Type B pancreatic cell (in vitro differentiated cells): ENCODE data around the gene DUSP15. TPM values are rescaled to one million over a fixed set of nuclear protein-coding genes. Genes with fewer than 3 reads are reported as not detected.

Source experiments
- DNase-seq: peaks from one replicate; pipeline ENCODE4 v3.0.0; 2021; ENCODE audit warnings: mixed read lengths; ENCODE audit not compliant: unreplicated experiment; ENCODE audit errors: extremely low spot score
- H3K27ac Mint-ChIP-seq: 2 replicates; pipeline ENCODE4 v1.8.0; 2021; ENCODE audit warnings: mild to moderate bottlenecking, mixed read lengths
- H3K27me3 Mint-ChIP-seq: 2 replicates; pipeline ENCODE4 v1.8.0; 2021; ENCODE audit warnings: mixed read lengths
- H3K36me3 Mint-ChIP-seq: 2 replicates; pipeline ENCODE4 v1.8.0; 2021; ENCODE audit warnings: mixed read lengths
- H3K4me1 Mint-ChIP-seq: one replicate; pipeline ENCODE4 v1.8.0; 2021; ENCODE audit warnings: mixed read lengths; ENCODE audit not compliant: unreplicated experiment
- H3K4me3 Mint-ChIP-seq: 2 replicates; pipeline ENCODE4 v1.8.0; 2021; ENCODE audit warnings: mild to moderate bottlenecking, mixed read lengths
- H3K9me3 Mint-ChIP-seq: 2 replicates; pipeline ENCODE4 v1.8.0; 2021; ENCODE audit warnings: mixed read lengths
- CTCF ChIP-seq: fragments of 200-600 bp; sonication (generic); conservative IDR thresholded peaks from 2 replicates; pipeline ENCODE4 v1.5.0; 2021; ENCODE audit warnings: antibody characterized with exemption, mild to moderate bottlenecking
- total RNA-seq: library from RNA; stranded (reverse); gene quantifications from 2 replicates; pipeline ENCODE4 v1.2.1, GENCODE V29; 2021; ENCODE audit warnings: low replicate concordance

The DUSP15 gene
- total RNA-seq, 1 donor from 2014 or later = 9.1 TPM

GRCh38 chr20:31843881-31844280 lies 26.4 kb downstream of the DUSP15 start:
- Mint-ChIP-seq H3K4me1 (peaks cover 16% of the 10 kb centered on the region), H3K36me3 (no peaks in the 10 kb centered on the region), H3K9me3 (no peaks in the 10 kb centered on the region), H3K27ac (peak overlapping the region; percentile 32), H3K4me3 (no peak overlapping the region), H3K27me3 (peaks cover 18% of the 10 kb centered on the region)
- no peak for DNase-seq
- no peak for TF ChIP-seq CTCF

- Mint-ChIP-seq H3K9me3 (no peaks in the 10 kb centered on the region), H3K4me3 (no peak overlapping the region), H3K36me3 (no peaks in the 10 kb centered on the region), H3K27me3 (peaks cover 12% of the 10 kb centered on the region), H3K4me1 (peaks cover 16% of the 10 kb centered on the region), H3K27ac (no peak overlapping the region)
- no peak for DNase-seq
- TF ChIP-seq CTCF = no peak
These were observed 27.0 kb downstream of the DUSP15 start for GRCh38 chr20:31843288-31843687.

- peak overlapping the region; percentile 21 for H3K27ac Mint-ChIP-seq
- no peak for DNase-seq
- H3K36me3 Mint-ChIP-seq = no peaks in the 10 kb centered on the region
- no peak overlapping the region for H3K4me3 Mint-ChIP-seq
- H3K27me3 Mint-ChIP-seq = peaks cover 8% of the 10 kb centered on the region
- no peak for TF ChIP-seq CTCF
- H3K9me3 Mint-ChIP-seq = no peaks in the 10 kb centered on the region
- H3K4me1 Mint-ChIP-seq = peaks cover 16% of the 10 kb centered on the region
These were observed 27.7 kb downstream of the DUSP15 start for GRCh38 chr20:31842471-31843157.

- Mint-ChIP-seq H3K27ac (no peak overlapping the region), H3K4me3 (no peak overlapping the region)
- DNase-seq = no peak
These were observed 28.4 kb downstream of the DUSP15 start for GRCh38 chr20:31841928-31842327.

GRCh38 chr20:31840906-31841816 lies 29.2 kb downstream of the DUSP15 start:
- Mint-ChIP-seq H3K4me1 (peaks cover 19% of the 10 kb centered on the region), H3K36me3 (no peaks in the 10 kb centered on the region), H3K4me3 (no peak overlapping the region), H3K27ac (no peak overlapping the region), H3K9me3 (no peaks in the 10 kb centered on the region), H3K27me3 (peaks cover 4% of the 10 kb centered on the region)
- DNase-seq = no peak
- no peak for TF ChIP-seq CTCF

More at GRCh38 chr20:31841928-31842327, 28.4 kb downstream of the DUSP15 start:
- H3K4me1 Mint-ChIP-seq = peaks cover 16% of the 10 kb centered on the region
- H3K27me3 Mint-ChIP-seq = peaks cover 7% of the 10 kb centered on the region
- H3K36me3 Mint-ChIP-seq = no peaks in the 10 kb centered on the region
- no peaks in the 10 kb centered on the region for H3K9me3 Mint-ChIP-seq
- no peak for TF ChIP-seq CTCF
